NCI-H226 (cell line): ENCODE results near the gene SLIT3.

Source experiments
- DNase-seq: peaks from one replicate; pipeline ENCODE4 v3.0.0-alpha.2; 2015

Gene SLIT3

DNA sequence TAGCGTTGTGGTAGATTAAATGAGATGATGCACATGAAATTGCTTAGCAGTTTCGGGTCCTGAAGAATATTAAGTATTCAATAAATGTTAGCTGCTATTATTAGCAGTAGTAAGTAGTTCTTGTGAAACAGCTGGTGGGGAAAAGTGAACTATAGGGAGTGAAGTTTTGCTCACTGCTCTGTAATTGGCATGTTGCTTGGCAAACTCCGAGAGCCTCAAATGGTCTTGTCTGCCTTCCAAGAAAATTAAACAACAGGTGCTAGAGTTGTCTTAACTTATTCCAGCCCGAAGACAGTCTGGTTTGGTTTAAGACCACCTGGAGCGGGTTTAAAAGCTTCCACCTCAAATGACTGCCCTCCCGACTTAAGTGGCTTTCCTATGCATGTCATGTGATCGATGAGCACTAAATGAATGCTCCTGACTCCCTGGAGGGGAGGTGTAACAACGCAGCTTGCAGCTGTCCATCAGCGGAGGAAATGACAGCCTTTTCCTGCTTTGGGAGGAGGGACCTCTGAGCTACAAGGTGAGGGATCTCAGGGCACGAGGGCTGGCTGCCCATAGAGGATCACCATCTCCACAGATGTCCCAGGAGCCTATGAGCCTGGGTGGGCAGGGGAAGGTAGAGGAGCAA lies 518.9 kb downstream of the SLIT3 start:
- DNase-seq, result no peak

DNA sequence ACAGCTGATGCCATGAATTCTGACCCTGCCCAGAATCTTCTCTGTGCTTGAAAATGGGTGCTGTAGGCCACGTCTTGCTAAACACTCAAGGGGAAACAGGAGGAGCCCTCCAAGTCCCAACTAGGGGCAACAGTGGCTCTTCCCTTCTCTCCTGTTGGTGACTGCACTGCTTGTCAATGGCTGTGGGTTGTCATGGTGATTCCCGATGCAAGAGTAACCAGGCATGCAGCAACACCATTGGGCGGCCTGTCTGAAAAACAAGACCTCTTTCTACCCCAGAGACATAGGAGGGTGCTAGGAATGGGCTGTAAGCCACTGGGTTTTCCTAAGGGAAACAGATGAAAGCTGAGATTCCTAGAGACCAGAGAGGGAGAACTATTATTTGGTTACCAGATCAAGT lies 520.1 kb downstream of the SLIT3 start:
- no peak for DNase-seq

DNA sequence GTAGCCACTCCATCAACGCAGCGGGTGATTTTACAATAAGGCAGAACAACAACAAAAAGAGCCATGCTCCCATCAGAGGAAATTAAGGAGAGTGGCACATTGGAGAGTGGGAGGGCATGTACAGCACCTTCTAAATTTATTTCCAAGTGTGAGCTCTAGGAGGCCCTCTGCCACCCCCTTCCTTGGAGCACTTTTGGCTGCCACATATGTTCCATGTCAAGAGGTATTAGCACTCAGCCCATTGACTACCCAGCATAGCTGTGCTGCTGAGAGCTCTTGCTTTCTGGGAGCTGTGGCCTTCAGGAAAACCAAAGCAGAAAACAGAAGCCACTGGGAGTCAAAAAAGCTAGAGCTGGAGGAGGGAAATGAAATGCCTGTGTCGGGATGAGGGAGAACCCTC lies 521.6 kb downstream of the SLIT3 start:
- DNase-seq, result no peak

DNA sequence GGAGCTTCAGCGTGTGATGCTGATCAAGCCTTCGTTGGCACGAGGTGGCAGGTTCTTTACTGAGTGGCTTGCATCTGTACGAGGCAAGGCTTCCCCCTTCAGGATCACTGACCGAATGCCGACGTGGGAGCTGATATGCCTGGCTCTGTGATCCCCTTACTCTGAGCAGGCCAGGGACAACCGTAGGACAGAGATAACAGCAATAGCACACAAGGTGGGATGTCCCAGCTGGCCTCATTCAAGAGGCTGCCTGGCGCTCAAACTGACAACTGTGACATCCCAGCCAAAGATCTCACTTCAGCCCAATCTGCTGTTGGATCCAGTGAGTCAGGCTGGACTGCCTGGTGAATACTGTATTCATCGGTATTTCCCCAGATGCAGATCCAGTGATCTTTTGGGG lies 522.4 kb downstream of the SLIT3 start:
- no peak for DNase-seq

DNA sequence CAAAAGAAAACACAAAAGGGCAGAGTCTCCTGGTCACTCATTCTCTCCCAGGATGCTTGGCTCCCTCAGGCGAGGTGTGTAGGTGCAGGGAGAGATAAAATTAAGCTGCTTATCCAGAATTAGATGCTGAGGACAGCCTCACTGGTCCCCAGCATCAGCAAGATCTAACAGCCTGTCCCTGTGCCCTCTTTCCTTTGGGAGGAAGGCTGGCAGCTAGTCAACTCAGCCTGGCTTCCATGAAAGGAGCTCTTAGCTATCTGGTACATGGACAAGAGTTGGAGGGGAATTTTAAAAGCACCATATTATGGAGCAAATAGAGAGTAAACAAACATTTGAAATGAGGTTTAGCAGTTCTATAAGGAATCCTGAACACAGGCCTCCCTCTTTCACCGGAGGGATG lies 523.3 kb downstream of the SLIT3 start:
- no peak for DNase-seq

DNA sequence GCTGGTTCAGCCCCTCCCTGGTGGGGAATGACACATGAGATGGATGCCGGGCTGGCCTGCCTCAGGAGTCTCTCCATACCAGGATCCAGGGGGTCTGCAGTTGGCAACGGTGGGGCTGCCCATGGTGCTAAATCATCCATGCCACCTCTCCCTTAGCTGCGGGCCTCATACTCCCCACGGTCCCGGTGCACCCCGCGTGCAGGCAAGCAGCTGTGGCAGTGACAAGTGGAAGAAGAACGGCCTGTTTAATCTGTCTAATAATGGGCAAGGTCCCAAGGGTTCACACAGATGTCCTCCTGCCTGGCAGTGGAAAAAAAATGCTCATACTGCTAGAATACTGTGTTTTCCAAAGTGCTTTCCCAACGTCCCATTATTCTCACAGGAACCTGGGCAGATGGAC lies 524.9 kb downstream of the SLIT3 start:
- DNase-seq, result no peak

DNA sequence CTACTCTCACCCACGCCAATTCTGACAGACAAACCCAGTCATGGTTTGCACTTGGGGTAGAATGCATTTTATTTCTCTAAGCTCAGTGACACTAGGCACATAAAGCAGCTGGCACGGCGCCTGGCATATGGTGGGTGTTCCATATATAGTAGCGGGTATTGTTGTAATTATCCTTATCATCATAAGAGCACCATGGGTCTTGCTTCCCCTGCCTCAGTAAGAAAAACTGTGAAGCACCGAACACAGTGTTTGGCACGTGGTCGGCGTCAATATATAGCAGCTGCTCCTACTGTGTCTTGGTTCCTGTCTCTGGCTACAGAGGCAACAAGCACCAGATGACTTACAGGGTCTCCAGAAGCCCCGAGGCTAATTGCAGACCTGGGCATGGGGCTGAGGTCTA lies 527.7 kb downstream of the SLIT3 start:
- DNase-seq, result no peak

DNA sequence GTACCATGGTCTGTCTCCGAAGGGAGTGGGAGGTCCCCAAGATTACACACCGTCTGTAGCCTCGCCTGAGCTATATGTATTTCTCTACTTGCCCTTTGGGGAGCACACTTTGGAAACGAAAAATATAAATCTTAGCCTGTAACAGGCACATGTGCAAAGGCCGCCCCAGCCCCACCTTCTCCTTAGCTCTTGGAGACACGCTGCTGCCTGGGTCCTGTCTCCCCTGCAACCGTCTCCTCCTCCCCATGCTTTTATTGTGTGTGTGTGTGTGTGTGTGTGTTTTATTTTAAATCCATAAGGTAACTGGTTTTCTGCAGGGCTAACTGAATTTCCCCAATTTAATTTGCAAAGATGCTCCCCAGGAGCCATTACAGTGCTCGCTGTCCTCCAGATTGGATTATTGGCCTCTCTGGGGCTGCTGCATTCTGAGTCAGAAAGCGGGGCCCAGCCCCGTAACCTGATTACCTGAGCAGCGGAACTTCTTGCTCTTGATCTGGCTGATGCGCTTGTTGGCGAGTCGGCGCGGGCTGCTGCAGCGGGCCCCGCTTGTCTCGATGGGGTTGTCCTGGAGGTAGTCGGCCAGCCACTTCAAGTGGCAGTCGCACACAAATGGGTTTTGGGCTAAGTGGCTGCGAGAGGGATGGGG lies 528.5 kb downstream of the SLIT3 start:
- no peak for DNase-seq

DNA sequence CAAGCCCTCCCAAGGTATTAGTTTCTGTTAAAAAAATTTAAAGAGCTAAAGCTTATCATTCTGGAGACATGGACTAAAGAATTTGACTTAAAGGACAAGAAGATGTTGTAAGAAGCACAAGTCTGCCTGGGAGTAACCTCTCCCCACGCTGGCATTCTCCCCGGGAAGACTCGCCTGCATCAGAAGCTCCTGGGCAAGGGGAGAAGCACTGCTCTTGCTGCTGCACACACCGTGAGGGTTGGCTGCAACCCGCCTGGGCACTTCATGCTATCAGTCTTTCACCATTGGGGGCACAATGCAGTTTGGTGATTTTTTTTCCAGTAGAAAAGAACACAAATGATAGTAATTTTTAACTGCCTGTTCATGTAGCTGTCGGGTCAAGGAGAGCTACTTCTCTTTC lies 529.3 kb downstream of the SLIT3 start:
- no peak for DNase-seq

DNA sequence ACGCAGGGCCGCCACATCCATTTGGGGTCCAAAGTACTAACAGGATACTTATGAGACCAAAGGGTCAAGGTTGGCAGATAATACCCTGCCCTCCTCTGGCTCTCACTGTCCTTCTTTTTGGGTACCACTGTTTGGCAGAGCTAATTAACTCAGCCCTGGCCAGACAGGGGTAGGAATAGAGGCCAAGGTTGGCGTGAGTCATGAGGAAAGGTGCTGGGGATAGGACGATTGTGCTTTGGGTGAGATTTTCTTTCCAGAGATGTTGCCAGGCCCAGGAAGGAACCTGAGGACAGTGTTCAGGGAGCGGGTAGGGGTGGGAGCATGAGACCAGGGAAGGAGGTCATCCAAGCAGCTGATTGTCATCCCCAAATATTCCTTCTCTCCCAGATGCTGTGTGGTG lies 529.9 kb downstream of the SLIT3 start:
- no peak for DNase-seq

DNA sequence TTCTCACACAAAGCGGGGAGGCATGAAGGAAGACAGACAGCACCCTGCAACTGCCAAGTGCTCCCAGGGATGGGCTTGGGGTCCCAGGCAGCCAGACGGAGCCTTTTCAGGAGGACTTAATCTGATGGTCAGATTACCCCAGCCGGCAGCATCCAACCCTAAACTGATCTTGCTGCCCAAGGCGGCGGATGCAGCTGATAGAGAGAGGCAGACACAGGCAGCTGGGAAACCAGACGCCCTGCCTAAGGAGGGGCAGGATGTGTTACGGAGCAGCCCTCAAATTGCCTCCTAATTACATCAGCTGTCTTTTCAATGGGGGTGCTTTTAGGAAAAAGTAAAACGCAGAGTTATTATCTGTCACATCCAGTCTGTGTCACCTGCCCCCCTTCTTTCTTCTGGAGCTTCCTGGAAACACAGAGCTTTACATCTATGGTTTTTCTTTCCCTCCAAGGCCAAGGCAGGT lies 530.9 kb downstream of the SLIT3 start:
- DNase-seq, result no peak

DNA sequence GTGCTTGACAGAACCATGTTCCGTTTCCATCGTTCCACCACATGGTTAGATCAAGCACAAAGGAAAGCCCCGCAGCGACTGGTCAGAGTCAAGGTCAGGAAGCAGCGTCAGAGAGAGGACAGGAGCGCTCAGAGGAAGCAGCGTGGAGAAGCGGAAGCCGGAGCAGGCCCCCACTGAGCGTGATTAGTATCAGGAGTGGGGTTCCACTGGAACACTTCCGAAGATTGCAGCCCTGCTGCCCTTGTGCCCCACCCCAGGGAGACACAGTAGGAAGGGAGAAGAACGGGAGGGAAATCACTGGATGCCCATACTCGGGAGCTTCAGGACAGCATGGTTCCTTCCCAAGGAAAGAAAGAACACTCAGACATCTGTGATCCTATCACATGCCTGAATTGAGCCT lies 532.8 kb downstream of the SLIT3 start:
- DNase-seq, result no peak

DNA sequence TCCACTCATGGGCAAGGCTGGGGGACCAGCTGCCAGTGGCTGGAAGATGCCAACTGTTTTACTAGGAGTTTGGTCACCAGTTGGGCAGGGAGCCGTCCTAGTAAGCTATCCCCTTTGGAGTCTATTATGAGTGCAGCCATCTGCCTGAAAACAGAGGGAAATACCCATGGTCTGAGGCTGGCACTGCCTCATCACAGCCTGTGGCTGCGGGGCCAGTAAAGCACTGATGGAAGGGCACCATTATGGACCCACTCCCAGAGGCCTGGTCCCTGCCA lies 534.6 kb downstream of the SLIT3 start:
- DNase-seq, result no peak

DNA sequence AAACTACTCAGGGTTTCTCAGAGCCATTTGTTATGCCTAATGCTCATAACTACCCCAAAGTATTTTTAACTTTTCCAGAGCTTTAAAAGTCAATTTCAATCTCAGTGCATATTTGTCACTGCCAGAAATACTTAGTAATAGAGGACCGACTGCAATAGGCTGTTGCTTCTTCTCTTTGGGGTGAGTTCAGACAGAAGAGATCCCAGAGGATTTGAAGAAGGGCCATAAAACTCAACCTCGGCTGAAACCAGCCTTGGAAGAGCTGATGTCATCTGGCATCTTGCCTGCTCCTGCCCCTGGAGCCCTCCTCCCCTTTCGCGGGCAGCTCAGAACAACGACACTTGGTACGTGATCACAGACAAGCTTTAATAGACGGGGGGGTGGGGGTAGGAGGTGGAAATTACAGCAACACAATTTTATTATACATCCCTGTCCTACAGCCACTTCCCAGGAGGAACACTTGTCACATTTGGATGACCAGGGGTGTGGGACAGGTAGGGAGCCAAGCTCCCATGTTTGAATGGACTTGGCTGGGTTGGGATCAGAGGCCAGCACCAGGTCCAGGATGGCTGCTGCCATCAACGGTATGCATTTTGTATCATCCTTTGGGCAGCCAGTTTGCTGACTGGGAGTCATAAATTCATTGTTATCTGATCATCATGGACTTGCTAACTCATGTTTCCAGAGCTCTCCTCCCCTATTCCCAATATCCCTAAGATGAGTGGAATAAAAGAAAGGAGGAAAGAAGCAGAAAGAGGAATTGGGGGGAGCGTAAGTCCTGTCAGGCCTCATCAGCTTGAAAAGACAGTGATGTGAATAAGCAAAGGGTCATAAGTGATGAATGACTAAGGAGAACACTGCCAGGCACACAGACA lies 535.2 kb downstream of the SLIT3 start:
- no peak for DNase-seq

DNA sequence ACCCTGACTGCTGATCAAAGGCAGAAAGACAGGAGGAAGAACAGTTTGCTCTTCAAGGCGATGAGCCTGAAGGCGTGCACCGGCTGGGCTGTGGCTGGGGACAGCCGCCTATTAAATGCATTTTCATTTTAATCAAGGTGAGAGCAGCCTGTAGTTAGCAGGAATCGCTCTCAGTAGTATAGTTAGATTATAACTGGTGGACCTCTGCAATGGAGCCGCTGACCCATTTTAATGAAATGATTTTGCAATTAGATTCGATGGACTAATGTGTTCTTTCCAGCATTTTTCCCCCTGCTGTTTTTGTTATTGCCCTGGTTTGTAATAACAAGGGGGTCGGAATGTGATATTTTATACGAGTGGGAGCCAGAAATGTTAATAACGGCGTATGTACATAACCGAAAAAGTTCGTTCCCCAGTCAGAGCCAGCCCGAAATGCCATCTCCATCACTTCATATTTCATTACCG lies 535.8 kb downstream of the SLIT3 start:
- no peak for DNase-seq

DNA sequence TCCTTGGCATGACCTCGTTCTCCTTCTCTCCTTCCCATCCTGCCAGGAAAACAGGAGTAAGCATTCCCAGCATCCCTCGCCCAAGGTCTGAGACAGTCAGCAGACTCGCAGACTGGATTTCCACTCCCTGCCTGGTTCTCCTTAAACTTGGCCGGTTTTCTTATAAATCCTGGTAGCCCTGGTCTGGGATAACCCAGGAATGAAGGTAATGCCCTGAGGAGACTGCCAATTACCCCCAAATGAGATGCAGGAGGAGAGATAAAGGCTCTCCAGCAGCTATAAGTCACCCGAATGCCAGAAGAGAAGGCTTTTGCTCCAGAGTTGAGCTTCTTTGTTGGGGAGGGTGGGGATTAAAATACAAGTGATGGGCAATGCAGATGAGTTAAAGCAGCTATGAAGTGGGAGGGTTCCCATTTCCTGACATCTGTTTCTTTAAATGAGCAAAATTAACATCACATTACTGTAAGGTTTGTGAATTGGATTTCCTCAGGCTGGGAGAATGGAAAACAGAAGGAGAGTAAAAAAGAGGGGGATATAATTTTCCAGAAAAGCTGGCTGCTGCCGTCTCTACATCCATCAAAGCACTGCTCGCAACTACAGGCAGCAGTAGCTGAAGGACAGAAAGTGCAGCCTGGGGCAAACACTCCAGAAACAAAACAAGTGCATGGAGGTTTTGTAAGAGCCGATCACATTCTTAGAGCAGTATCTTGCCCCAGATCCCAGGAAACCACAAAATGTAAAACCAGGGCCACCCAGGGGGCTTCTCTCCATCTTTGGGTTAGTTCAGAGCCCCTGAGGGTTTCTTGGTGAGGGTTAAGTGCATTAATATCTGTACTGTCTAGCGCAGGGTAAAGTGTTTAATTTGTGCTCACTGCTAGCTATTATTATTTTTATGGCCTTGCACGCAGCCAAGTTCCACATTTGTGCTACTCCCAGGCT lies 544.2 kb downstream of the SLIT3 start:
- no peak for DNase-seq

DNA sequence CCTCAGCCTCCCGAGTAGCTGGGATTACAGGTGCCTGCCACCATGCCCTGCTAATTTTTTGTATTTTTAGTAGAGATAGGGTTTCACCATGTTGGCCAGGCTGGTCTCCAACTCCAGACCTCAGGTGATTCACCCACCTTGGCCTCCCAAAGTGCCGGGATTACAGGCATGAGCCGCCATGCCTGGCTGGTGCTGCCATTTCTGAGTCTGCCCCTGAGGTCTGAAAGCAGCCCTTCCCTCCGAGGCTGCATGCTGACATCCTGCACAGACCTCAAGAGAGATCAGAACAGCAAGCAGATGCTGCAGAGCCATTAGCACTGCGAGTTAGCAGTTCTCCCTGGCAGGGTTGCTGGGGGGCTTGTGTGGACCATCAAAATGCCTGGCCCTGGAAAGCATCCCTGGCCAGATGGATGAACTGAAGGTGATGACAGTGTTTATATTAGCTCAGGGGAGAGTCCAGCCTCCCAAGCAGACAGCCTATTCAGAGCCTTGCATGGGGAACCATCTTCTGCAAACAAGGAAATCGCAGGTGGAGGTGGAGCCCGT lies 545.3 kb downstream of the SLIT3 start:
- no peak for DNase-seq

DNA sequence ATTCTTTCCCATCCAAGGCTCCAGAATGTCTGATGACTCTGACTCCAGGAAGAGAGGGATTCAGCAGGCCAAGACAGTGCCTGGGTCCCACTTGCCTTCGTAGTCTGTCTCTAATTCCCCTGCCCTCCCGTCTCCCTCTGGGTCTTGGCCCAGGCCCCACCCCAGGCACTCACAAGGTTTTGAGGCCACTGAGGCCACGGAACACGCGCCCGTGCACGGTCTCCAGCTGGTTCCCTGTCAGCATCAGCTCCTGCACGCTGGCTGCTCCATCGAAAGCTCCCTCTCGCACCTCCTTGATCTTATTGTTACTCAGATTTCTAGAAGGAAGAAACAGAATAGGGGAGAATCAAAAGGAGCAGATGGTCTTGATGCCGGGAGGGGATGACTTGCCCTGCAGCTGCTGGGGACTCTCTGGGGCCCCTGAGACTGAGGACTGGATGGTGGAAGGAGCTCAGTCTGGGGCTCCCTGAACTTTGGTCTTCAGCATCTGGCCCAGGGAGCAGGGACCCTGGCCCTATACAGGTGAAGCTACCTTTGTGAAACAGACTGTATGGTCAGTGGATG lies 547.2 kb downstream of the SLIT3 start:
- no peak for DNase-seq

DNA sequence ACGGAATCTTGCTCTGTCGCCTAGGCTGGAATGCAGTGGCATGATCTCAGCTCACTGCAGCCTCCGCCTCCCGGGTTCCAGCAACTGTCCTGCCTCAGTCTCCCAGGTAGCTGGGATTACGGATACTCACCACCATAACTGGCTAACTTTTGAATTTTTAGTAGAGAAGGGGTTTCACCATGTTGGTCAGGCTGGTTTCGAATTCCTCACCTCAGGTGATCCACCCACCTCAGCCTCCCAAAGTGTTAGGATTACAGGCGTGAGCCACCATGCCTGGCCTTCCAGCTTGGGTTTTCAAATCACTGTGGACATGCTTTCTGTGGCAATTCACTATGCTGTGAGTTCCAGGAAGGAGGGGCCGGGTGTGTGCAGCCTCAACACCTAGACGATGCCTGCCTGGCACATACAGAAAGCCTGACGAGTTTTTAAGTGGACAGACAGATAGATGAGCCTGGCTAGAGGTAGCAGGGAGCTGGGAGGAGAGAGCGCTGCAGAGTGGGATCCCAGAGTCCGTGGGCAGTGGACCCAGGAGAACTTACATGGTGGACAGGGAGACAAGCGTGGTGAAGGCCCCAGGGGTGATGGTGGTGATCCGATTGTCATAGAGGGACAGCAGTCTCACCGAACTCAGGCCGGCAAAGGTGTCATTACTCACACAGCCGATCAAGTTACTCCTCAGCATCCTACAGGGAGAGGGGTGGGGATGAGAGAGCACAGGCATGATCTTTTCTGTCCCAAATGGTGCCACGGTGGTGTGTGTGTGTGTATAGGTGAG lies 548.3 kb downstream of the SLIT3 start:
- no peak for DNase-seq

DNA sequence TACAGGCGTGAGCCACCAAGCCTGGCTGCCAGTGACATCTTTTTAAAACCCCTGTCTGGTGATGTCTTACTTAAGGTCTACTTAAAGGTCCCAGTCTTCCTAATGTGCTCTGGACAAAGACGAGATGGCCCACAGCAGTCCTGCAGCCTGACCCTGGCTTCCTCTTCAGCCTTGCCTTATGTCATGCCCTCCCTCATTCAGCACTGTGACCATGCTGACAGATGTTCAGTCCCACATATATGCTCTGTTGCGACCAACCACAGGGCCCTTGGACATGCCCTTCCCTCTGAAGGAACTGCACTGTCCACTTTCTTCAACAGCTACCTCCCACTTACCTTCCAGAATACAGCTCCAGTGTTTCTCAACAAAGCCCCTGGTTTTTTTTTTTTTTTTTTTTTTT lies 548.9 kb downstream of the SLIT3 start:
- no peak for DNase-seq

DNA sequence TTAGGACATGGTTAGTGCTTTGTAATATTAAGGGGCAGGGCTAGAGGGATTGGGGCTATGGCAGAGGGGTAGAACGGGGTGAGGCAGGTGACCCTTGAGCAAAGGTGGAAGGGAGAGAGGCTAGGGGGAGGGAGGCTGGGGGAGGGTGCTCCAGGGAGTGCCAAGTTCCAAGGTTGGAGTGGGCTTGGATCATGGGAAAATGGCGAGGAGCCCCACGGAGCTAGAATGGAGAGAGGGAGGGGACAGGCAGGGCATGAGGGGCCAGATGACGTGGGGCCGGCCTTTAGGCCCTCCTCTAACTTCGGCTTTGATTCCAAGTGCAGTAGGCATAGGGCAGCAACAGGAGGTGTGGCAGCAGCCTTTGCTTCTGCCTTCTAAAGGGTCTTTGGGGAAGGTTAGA lies 550.0 kb downstream of the SLIT3 start:
- DNase-seq, result no peak
